Stimulated activated CD4-positive, alpha-beta T cell treated with anti-CD3 and anti-CD28 coated beads, TNF-alpha, amount 100 ng/mL, for 1 hour (primary cell): ENCODE results near the gene PAQR6.

ENCODE experiments used
- DNase-seq, 3 donors: peaks; one replicate each; pipeline ENCODE4 v3.0.0-alpha.2; 2020; ENCODE audit warnings: low read depth in 3 of 3, low spot score in 1 of 3

PAQR6 gene, protein sequence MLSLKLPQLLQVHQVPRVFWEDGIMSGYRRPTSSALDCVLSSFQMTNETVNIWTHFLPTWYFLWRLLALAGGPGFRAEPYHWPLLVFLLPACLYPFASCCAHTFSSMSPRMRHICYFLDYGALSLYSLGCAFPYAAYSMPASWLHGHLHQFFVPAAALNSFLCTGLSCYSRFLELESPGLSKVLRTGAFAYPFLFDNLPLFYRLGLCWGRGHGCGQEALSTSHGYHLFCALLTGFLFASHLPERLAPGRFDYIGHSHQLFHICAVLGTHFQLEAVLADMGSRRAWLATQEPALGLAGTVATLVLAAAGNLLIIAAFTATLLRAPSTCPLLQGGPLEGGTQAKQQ

DNA sequence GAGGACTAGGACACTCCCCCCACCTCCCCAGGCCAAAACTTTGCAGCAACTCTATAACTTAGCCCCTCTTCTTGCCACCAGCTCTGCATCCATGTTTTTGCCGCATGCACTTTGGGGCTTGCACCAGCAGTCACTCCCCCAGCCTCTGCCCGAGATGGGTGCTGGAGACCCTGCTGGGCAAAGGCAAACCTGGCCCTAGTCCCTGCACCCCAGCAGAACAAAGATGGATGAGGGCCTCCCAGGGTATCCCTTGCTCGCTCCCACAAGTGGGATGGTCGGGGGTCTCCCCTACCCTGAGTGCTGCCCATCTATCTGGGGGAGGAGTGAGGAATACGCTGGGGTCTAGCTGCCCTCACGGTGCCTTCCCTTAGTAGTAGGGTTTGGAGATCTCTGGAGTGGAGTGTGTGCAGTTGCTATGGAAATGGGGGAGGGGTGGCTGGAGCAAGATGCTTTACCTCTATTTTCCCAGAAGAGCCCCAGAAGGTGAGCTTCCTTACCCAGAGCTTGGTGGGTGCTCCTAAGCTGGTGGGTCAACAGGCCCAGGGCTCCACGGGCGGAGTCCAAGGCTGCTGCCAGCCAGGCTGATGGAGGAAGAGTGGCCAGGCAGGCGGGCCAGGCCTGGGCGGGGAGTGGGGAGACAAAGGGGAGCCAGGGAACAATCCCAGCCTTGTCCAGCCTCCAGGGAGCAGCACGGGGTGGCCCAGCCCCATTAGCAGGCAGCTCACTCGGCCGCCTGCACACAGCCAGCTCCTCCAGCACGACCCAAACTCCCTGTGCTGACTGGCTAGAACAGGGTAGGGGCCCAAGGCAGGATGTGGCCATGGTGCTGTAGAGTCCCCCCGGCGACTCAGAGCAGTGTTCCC lies at the start of gene PAQR6:
Gene PAQR6 (minus strand): TSS at position 597 of the 863 bp plus-strand sequence. CDS start 1,325 bp downstream, outside the sequence.
- DNase-seq, result no peak

DNA sequence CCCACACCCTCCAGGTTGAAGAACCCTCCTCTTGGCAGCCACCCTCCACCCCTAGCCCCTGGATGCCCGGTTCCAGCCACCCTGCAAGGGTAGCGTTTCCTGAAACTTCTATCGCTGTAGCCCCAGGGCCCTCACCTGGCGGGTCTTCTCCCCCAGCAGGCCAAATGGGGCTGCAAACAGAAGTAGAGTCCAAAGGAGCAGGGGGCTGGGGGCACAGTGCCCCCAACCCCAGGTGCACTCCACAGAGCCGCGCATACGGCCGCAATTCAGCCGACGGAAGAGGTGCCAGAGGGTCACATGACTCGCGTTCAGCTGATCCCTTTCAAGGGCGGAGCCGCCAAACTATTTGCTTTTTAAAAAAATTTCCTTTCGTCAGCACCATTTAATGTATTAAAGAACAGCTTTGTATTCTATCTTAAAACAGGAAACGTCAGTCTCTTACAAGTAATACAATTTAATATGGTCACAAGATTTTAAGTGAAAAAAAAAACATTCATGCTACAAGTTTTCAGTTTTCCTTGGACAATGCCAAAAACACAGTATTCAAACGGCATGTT lies 47.6 kb upstream of the PAQR6 start, which contains the start of gene GLMP:
Gene GLMP (minus strand): TSS at position 289 of the 557 bp plus-strand sequence. CDS start 34 bp downstream, at position 255.
- peak in 1 of 3 donors; percentile 13 for DNase-seq

DNA sequence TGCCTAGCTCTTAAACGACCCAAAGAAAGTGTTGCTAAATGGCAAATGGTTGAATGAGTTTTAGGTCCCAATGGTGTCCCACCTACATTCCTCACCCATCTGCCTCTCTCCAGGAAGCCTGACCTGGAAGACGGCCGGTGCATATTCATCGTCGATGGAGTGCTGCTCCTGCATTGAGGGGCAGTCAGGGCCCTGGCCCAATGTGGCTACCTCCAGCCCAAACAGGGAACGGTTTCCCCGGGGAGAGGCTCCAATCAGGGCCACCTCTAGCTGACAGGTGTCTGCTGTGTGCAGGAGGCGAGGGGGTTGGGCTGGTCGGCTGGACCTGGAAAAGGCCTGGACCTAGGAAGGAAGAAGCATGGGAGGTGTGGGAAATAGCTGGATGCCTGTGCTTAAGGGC lies 46.0 kb upstream of the PAQR6 start:
- DNase-seq, result no peak

DNA sequence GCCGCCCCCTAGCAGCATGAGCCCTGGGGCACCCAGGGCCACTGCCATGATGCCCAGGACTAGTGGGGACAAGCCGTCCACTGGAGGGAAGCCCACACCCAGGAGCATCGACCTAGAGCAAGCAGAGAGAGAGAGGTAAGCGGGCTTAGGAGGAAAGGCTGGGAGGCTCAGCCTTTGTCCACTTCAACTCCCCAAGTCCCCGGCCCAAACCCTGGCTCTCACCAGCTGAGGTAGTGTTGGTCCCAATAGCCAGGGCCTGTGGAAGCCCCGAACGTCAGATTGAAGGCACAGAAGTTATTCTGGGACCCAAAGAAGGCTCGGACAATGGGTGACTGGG lies 45.2 kb upstream of the PAQR6 start:
- DNase-seq, result no peak

DNA sequence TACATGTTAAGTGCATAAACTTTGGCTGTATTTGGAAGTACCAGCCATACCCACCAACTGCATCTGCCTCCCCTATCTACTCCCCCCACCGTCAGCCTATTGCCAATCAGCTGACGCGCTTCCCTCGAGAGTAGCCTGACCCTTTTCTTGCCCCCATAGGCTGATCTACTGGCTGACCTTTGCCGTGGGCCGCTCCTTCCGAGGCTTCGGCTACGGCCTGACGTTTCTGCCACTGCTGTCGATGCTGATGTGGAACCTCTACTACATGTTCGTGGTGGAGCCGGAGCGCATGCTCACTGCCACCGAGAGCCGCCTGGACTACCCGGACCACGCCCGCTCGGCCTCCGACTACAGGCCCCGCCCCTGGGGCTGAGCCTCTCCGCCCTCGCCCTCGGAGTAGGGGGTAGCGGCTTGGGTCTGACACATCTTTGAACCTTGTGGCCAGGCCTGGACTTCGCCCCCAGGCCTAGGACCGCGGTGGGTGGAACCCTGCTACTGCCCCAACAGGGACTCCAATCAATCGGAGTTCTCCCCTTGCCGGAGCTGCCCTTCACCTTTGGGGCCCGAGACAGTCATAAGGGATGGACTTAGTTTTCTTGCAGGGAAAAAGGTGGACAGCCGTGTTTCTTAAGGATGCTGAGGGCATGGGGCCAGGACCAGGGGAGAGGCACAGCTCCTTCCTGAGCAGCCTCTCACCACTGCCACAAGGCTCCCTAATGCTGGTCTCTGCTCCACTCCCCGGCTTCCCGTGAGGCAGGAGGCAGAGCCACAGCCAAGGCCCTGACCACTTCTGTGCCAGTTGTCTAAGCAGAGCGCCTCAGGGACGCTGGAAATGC lies 43.6 kb upstream of the PAQR6 start:
- DNase-seq, result no peak

DNA sequence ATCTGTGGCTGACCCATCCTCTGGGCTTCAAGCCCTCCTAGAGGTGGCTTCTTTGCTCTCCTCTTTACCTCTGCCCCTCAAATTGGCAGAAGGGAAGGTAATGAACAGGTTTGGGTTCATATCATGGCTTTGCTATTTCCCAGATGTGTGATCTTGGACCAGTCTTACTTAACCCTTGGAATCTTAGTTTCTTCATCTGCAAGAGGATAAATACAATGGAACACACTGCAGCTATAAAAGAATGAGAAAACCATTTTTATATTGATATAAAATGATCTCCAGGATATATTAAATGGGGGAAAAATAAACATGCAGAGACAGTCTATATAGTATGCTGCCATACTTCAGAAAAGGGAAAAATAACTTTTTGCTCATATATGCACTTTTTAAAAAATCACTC lies 42.0 kb upstream of the PAQR6 start:
- DNase-seq, result no peak

DNA sequence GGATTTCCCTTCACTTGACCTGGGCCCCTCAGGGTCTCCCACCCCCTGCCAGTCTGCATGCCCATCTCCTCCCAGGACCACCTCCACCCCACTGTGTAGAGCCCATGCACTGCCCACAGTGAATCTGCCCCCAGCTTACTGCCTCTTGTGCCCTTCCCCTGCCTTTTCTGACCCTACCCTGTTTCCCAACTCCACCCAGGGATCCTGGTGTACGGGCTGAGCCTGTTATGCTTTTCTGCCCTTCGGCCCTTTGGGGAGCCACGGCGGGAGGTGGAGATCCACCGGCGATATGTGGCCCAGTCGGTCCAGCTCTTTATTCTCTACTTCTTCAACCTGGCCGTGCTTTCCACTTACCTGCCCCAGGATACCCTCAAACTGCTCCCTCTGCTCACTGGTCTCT lies 38.2 kb upstream of the PAQR6 start:
- no peak for DNase-seq

DNA sequence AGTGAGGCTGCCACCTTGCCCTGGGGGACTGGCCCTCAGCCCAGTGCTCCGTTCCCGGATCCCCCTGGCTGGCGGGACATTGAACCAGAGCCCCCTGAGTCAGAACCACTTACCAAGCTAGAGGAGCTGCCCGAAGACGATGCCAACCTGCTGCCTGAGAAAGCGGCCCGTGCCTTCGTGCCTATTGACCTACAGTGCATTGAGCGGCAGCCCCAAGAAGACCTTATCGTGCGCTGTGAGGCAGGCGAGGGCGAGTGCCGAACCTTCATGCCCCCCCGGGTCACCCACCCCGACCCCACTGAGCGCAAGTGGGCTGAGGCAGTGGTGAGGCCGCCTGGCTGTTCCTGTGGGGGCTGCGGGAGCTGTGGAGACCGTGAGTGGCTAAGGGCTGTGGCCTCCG lies 37.6 kb upstream of the PAQR6 start:
- DNase-seq, result no peak

DNA sequence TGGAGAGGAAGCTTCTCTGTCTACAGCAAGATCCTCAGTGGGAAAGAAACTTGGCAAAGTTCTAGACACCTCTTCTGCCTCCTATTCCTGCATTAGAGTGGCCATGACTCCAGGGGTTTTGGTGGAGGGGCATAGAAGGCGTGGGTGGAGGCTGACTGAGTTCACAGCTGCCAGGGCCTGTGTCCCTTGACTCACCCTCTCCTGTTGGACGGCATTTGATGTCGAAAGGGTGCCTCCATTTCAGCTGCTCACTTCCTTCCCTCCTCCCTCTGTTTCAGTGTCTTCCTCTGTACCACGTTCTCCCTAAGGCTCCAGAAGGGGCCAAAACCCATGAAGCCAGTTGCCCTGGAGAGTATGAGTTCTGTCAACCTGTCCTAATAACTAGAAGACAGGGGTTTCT lies 36.9 kb upstream of the PAQR6 start:
- DNase-seq, result no peak

DNA sequence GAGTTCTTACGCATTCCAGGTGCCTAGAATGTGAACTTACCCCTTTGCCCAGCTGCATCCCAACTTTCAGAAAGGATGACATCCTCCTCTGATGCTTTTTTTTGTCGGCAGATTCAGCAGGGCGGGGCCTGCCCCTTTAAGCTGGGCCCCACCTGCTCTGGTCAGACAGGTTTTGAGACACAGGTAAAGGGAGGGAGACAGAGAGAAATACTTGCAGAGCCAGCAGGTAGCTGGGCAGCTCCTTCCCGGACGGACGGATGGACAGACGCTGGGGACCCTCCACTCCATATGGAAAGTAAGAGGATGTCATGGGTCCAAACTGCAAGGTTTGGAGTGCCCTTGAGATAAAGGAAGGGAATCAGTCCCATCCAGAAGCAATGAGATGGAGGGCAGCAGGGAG lies 36.3 kb upstream of the PAQR6 start, which contains the start of gene TMEM79:
Gene TMEM79 (plus strand): TSS at position 214 of the 400 bp plus-strand sequence. CDS start 902 bp downstream, outside the sequence.
- no peak for DNase-seq

DNA sequence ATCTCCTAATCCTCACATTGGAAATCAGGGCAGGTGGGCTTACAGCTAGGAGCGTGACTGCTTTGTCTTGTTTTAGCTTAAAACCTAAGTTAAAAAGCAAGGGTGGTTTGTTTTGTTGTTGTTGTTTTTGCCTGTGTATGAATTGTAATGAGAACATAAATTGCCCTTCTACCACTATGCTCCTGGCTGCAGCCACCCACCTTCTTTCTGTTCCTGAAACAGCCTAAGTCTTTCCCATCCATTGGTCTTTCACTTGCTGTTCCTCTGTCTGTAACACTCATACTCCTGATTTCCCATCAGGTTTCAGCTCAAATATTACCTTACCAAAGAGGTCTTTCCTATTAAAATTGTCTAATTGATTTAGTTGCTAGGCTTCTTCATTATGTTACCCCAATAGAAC lies 35.7 kb upstream of the PAQR6 start:
- no peak for DNase-seq

DNA sequence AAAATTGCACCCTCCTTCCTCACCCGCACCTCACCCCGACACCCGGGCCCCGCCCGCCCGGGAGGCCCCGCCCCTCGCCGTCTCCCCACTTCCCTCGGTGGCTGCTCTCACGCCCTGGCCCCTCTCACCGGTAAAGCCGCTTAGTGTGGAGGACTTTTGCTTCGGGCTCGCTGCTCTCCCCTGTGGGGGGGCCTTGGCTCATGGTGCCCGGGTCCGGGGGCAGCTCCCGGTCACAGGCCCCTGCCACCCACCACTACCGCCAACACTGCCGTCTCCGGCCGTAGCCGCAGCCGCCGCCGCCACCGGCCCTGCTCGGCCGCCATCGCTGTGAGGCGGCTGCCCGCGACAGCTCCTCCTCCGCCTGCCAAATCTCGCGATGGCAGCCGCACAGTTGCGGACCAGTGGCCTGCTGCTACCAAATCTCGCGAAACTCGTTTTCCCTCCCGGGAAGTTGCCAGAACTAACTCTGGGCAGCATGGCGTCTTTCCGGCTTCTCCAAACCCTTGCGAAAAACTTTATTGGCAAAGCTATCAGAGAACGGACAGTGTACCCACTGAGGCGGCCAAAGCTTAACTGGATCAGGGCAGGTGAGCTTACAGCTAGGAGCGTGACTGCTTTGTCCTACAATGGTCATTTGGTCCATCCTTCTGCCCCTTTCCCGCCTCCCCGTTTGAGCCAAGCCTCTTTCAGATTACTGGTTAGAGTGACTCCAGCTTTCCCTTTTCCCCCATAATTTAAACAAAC lies 34.8 kb upstream of the PAQR6 start, which contains the start of gene SMG5:
Gene SMG5 (minus strand): TSS at position 347 of the 744 bp plus-strand sequence. CDS start 145 bp downstream, at position 202.
- DNase-seq, result peak; percentile 86 to 93 (median 92)

DNA sequence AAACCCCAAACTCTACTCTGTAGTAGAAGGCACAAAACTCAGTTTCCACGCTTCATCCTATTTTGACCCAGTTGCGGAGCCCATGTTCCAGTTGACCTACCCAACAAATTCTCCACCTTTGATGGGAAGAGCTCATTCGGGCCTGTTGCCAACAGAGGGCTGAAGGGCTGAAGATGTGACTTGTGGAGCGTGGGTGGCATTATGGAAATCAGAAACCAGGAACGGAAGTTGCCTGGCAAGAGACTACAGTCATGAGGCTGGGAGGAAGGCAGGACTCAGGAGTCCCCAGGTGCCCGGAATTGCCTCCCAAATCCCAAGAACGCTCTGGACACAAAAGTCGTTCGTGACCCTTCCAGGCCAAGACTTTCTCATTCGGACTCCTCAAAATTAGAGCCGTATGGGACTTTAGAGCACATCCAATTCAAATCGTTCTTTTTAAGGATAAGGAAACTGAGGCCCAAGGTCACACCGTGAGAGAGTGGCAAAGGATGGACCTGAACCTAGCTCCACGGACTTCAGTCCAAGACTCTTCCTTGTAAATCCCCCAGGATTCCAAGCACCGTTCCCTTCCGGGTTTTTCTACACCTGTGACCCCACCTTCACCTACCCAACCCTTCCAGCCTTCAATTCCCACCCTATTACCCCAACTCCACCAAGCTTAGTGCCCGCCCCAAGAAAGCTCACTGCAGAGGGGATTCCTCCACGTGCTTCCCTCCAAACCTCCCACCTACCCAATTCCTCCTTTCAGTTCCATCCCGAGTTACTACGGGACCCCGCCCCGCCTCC lies 34.0 kb upstream of the PAQR6 start:
- DNase-seq, result no peak

DNA sequence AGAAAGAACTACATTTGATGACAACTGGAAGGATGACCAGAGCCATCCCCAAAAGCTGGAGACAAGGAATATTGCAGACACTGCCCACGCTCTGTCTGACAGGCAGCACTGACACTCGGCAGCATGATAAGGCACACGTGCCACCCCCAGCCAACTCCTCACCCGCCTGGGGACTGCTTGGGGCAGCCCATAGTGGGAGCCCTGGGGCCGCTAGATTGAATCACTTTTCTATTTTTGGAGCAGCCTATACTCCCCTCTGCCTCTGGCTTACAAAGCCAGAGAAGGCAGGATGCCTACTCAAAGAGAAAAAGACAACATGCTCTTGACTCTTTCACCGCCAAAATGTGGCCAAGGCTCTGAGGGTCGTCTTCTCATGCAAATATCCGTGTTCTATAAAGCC lies 33.4 kb upstream of the PAQR6 start:
- peak in 1 of 3 donors; percentile 27 for DNase-seq

DNA sequence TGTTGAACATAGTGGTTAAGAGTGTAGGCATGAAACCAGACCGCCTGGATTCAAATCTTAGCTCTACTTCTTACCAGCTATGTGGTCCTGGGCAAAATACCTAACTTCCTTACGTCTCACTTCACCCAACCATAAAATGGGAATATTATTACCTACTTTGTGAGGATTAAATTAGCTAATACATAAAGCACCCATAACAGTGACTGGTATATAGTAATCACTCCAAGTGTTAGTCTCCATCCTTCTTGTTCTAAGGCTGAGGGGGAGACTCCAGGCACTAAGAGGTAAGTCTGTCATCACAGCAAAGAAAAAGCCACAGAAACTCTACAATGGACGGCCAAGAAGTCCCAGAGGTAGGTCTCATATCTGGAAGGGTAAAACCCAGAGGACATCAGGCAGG lies 32.0 kb upstream of the PAQR6 start:
- DNase-seq, result no peak

DNA sequence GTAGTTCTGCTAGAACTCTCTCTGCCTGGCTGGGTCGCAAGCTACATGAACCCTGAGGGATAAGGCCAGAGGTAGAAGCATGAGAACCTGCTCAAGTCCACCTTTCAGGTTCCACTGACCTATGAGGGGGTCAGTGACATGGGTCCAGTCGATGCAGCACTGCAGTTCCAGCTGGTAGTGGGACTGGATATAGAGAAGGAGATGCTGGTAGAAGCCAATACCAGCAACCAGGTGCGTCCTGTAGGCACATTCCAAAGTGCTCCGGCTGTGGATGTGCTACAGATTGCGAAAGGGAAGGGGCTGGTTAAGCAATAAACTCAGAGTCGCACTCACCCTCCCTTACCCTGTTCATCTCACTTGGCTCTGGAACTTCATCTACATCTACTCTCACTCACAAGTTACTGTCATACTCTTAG lies 29.1 kb upstream of the PAQR6 start:
- DNase-seq, result no peak

DNA sequence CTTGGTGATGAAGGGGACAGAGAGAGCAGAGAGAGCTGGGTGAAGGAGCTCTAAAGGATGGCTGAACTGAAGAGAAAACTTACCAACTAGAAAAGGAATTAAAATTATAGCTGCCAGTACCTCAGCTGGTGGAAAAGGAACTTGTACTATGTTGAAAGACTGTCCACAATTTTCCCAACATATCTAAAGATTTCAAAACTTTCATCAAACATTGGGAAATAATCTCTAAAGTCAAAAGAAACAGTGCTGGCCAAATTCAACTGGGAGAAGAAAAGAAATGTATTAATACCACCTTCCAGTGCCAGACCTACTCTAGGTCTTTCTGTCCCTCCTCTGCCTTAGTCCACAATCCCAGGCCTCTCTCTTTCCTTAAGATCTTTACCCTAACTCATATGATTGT lies 28.7 kb upstream of the PAQR6 start:
- no peak for DNase-seq

DNA sequence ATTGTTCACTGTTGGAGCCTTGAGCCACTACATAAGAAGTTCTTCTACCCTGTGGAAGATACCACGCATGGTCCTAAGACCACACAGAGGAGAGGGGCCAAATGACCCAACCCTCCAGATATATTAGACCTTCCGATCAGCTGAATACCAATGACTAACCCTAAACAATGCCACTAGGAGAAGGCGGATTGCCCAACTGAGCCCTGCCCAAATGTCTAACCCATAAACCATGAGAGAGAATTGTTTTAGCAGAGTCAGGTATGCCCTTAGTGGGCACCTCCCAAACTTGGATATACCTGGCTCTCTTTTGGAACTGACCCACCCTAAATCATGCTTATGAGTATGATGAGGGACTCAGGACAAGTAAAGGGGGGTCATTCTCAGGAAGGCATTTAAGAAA lies 22.5 kb upstream of the PAQR6 start:
- no peak for DNase-seq

DNA sequence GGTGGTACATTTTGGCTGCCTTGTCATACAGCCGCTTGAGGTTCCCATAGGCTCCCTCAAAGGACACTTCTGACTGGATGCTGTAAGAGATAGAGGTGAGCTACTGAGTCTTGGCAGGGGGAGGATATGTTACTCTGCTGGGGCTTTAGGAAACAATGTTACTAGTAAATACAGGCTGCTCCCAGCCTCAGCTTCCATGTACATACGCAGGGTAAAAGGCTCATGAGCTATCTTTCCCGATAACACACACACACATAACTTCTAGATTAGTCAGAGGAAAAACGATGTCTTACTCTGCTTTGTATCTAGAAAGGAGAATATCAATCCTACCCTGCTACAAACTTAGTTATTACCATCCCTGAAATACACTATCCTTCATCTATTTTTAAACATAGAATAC lies 20.5 kb upstream of the PAQR6 start:
- no peak for DNase-seq
